ENCODE measurements around the gene MYO15A. TPM values are rescaled to one million over a fixed set of nuclear protein-coding genes. Genes with fewer than 3 reads are reported as not detected.

Gene MYO15A
- total RNA-seq, 1 donor from 2014 or later, result 0.03 TPM

DNA sequence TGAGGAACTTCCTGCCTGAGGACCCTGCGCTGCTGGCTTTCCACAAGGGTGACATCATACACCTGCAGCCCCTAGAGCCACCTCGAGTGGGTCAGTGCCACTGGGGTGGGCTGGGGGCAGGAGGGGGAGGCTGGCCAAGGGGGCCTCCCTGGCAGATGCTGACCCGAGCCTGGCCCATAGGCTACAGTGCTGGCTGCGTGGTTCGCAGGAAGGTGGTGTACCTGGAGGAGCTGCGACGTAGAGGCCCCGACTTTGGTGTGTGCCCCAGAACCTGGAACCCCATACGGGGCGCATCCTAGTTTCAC lies 48.4 kb downstream of the MYO15A start:
- DNase-seq (ENCODE audit: low read depth), result no peak

DNA sequence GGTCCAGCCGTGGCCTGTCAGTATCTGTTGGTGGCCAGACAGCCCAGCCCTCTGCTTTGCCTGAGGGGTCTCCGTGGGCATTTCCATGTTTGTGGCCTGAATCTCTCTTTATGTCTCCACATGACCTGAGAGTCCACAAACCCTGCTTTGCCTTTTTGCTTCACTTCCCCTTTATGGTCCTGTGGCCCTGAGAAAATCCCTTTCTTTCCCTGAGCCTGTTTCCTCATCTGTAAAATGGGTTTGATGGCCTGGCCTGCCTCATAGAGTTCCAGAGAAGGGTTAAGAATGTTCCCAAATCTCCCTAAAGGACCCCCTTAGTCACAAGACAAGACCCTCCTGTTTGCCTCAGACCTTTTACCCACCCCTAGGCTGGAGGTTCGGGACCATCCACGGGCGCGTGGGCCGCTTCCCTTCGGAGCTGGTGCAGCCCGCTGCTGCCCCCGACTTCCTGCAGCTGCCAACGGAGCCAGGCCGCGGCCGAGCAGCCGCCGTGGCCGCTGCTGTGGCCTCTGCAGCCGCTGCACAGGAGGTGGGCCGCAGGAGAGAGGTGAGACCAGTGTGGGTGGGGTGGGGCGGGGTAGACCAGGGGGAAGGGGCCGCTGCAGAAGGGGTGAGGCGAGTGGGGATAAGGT lies 48.9 kb downstream of the MYO15A start:
- DNase-seq (ENCODE audit: low read depth), result no peak

DNA sequence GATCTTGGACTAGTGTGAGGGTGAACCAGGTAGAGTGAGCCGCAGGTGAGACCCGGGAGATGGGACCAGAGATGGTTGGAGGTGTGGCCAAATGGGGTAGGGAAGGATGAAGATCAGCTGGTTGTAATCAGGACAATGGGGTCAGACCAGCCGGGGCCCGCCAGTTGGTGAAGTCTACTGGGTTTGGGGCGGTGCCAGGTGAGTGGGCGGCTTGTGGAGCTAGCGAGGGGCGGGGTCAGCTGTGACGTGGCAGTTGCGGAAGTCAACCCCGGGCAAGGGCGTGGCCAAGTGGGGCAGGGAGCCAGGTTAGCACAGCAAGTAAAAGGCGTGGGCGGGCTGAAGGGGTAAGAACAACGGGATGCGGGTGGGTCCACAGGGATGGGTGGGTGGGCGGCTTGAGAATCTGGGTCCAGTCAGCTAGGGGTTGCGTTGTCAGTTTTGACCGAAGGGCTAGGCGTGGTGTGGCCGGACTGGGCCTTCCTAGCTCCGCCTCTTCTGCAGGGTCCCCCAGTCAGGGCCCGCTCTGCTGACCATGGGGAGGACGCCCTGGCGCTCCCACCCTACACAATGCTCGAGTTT lies 49.6 kb downstream of the MYO15A start:
- peak; percentile 47 for DNase-seq (ENCODE audit: low read depth)

DNA sequence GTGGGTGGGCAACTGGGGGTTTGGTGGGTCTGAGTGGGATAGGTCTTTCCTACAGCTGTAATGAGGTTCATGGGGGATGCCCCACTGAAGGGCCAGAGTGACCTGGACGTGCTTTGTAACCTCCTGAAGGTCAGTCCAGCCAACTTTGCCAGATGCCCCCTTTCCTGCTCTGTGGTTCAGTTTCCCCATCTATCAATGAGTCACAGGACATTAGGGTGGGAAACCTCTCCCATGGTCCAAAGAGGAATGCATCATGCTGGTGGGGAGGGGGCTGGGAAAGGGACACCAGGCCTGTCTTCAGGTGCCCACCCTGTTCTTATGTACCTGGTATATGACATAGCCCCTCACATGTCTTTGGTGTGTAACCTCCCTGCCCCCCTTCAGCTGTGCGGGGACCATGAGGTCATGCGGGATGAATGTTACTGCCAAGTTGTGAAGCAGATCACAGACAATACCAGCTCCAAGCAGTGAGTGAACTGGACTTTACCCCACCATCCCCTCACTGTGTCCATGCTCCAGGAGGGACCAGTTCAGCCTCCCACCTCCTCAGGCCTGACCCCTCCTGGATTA lies 51.1 kb downstream of the MYO15A start:
- DNase-seq (ENCODE audit: low read depth), result peak; percentile 57

DNA sequence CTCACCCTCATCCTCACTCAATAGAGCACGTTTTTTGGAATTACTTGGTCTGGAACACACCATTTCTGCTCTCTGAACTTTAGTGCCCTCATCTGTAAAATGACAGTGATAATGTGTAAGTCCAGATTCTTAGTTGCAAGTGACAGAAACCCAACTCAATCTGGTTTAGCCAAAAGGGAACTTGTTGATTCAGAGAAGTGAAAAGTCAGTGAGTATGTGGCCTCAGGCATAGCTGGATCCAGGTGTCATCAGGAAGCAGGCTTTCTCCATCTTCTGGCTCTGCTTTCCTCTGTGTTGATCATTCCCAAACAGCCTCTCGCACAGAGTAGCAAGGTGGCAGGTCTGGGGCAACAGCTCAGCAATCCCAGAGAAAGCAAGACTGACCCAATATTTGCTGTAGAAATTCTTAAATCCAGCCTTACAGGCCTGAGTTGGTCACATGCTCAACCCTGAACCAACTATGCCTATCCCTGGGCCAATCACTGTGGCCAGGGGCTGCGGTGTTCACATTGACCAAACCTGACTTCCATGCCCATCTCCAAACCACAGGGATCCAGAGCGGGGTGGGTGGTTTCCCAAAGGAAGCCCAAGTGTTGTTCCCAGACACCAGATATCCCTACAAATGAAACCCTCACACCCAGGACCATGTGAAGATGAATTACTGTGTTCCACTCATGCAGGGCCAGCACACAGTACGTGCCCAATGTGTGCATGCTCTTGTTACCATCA lies 51.7 kb downstream of the MYO15A start:
- DNase-seq (ENCODE audit: low read depth), result peak; percentile 84

DNA sequence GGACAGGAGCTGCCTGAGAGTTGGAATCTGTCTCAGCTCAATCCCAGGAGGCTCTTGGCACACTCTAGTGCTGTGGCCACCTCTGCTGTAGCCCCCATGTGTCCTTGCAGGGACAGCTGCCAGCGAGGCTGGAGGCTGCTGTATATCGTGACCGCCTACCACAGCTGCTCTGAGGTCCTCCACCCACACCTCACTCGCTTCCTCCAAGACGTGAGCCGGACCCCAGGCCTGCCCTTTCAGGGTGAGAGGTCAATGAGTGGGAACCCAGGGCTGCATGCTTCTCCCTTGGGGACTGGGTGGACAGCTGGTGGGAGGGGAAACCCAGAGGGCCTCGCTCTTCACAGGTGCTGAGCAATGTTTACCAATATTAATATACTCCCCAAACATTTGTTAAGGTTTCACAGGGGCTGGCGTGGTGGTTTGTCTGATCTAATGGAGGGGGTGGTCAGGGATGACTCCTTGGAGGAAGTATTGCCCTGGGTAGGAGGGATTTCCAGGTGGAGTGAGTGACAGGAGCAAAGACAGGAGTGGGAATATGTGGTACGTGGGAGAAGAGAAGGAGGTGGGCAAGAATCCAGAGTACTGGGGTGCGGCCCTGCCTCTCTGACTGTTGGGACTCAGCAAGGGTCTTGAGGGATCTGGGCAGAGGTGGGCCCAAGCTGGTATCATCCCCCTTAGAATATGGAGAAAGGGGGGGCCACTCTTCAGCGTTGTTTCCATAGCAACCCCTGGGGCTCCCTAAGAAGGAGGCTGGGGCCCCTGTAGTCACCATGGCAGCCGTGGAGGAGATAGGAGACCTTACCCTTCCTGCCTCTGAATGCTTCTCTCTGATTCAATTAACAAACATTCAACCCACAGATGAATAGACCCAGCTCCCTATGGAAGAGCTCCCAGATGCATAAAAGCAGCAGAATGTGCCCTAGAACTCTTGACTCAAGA lies 52.9 kb downstream of the MYO15A start:
- DNase-seq (ENCODE audit: low read depth), result peak; percentile 96

DNA sequence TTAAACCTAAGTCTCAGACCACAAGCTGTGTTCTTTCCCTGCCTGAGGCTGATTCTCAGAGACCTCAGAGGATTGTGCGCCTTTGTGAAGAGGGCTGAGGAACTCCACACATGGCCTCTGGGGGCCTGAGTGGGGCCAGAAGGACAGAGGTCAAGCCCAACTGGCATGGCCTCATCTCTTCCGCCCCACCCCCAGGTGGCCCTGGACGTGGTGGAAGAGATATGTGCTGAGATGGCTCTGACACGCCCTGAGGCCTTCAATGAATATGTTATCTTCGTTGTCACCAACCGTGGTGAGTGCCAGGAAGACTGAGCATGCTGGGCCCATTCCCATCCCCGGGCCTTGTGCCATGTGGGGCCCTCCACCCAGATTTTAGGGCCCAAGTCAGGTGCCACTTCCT lies 55.0 kb downstream of the MYO15A start:
- no peak for DNase-seq (ENCODE audit: low read depth)

DNA sequence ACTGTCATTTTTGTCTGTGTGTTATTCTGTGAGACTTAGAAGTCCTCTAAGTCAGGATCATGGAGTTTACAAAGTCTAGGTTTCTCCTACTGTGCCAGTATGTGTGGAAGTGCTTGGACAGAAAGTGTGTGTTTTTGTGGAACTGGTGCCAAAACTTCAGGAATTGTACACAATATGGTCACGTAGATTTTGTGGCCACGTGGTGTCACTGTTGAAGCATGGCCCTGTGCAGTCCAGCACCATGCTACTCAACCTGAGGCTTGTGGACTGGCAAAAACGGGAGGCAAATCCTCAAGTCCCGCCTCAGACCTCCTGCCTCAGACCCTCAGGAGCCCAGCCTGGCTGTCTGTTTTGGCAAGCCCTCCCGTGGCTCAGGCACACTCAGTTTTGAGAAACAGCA lies 58.3 kb downstream of the MYO15A start:
- no peak for DNase-seq (ENCODE audit: low read depth)

DNA sequence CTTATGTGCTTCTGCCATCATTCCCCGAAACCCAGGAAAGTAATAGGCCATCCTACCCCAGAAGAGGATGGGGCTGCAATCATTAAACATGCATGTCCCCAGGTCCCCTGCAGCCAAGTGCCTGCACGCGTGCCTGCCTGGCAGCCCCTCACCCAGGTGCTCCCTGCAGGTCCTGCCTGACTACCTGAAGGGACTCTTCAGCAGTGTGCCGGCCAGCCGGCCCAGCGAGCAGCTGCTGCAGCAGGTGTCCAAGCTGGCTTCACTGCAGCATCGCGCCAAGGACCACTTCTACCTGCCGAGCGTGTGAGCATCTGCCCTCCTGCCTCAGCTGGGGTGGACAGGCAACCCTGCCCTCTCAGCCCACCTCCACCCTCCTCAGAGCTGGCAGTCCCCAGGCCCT lies 58.9 kb downstream of the MYO15A start:
- no peak for DNase-seq (ENCODE audit: low read depth)

DNA sequence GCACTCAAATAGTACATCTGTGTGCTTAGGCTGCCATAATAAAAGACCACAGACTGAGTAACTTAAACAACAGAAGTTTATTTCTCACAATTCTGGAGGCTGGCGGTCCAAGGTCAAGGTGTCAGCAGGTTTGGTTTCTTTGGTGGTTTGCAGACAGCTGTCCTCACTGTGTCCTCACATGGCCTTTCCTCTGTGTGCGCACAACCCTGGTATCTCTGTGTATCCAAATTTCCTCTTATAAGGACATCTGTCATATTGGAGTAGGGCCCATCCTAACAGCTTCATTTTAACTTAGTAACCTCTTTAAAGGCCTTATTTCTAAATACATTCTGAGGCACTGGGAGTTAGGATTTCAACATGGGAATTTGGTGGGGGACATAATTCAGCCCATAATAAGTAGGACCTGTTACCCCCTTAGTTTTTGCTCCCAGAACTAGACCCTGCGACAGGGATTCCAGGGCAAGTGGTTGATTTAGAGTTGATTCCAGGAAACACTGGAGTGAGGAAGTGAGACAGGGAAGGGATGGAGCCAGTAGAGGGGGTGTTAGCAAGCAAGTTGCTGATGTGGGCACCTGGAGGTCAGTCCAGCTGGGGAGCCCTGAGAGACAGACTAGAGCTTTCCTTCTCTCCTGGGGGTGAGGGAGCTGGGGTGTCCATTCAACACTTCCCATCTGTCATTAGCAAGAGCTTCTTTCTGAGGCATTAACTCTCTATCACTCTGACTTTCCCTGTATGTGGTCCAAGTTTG lies 64.1 kb downstream of the MYO15A start:
- peak; percentile 80 for DNase-seq (ENCODE audit: low read depth)

DNA sequence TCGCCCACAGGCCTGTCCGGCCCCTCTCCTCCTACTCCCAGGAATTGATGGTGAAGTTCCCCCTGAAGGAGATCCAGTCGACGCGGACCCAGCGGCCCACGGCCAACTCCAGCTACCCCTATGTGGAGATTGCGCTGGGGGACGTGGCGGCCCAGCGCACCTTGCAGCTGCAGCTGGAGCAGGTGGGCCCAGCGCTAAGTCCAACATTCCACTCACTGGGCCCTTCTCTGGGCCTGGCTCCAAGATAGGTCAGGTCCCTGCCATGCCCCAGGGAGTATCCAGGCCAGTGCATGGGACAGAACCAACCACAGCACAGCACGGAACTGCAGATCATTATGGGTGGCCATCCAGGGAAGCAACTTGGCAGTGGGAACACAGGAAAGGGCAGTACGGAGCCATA lies 65.2 kb downstream of the MYO15A start:
- DNase-seq (ENCODE audit: low read depth), result no peak

DNA sequence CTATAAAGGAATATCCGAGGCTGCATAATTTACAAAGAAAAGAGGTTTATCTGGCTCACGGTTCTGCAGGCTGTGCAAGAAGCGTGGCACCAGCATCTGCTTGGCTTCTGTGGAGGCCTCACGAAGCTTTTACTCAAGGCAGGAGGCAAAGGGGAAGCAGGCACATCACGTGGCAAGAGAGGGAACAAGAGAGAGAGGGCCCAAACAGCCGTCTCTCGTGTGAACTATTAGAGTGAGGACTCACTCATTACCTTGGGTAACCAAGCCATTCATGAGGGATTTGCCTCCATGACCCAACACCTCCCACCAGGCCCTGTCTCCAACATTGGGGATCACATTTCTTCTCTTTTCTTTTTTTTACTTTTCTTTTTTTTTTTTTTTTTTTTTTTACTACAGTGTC lies 67.6 kb downstream of the MYO15A start:
- DNase-seq (ENCODE audit: low read depth), result no peak

DNA sequence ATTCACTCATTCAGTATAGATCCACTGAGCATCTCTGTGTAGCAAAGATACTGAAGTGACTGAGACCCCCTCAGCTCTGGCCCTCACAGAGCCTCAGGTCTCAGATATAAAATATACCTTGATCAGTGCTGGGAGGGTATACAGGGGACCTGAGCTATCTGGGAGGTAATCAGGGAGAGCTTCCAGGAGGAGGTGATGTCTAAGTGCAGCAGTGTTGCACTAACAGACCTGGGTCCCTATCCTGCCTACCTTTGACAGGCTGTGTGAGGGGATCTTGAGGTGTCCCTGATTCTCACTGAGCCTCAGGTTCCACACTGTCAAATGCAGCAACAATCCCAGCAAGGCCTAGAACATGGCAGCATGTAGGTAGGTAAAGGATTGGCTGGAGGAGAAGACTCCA lies 68.6 kb downstream of the MYO15A start:
- DNase-seq (ENCODE audit: low read depth), result no peak

DNA sequence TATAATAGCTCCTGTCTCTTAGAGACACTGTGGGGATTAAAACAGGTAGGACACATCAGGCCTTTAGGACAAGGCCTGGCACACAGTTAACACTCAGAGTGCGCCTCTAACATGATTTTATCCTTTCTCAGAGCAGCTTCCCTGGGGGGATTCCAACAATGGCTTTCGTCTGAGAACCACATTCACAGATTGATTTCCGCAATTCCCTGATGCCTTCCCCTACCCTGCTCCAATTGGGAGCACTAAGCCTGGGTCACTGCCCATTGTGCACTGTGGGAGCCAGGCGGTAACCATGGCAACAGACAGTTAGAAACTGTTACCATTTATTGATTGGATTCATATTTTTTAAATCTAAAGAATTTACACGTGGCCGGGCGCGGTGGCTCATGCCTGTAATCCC lies 69.2 kb downstream of the MYO15A start:
- DNase-seq (ENCODE audit: low read depth), result no peak

DNA sequence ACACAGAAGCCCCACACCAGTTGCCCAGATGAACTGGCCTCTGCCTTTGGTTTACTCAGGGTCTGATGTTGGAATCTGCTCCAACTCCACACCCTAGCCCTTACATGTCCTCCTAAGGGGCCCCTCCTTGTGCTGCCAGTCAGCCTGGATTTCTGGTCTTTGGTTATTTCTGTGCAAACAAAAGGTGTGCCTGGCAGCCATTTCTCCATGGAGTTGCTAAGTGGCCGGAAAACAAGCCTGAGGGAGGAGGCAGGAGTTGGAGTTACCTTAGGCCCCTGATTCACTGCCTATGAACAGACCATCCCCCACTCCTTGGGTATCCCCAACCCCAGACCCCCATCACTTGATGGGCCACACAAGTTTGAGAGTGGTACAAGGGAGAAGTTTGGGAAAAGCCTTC lies 70.6 kb downstream of the MYO15A start:
- DNase-seq (ENCODE audit: low read depth), result no peak

DNA sequence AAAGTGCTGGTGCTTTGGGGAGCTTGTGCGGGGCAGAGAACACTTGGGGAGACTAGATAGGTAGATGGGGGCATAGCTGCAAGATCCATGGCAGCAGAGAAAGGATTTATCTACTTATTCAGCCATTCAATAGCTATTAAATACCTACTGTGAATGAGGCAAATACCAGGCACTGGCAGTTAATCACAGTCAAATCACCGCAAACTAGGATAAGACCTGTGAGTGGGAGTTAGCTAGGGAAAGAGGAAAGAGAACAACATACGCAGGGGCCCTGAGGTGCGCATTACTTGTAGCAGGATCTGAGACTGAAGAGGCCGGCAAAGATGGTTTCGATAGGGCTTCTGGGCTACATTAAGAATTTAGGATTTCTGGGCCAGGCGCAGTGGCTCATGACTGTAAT lies 71.2 kb downstream of the MYO15A start:
- DNase-seq (ENCODE audit: low read depth), result no peak

DNA sequence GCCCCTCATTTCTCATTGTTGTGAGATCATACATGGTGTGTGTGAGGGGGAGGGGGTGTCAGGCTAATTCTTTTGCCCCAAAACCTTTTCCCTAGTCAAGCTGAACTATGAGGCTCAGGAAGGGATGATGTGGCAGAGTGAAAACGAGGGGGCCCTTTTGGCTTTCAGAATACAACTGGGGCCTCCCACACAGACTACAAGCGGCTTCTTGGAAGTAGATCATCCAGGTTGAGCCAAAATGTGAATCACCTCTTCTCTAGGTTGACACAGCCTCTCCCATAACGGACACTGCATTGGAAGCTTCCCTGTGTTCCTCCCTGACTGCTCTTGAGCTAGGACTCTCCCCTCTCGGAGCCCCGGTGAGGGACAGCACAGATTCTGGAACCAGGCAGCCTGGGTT lies 72.8 kb downstream of the MYO15A start:
- no peak for DNase-seq (ENCODE audit: low read depth)

DNA sequence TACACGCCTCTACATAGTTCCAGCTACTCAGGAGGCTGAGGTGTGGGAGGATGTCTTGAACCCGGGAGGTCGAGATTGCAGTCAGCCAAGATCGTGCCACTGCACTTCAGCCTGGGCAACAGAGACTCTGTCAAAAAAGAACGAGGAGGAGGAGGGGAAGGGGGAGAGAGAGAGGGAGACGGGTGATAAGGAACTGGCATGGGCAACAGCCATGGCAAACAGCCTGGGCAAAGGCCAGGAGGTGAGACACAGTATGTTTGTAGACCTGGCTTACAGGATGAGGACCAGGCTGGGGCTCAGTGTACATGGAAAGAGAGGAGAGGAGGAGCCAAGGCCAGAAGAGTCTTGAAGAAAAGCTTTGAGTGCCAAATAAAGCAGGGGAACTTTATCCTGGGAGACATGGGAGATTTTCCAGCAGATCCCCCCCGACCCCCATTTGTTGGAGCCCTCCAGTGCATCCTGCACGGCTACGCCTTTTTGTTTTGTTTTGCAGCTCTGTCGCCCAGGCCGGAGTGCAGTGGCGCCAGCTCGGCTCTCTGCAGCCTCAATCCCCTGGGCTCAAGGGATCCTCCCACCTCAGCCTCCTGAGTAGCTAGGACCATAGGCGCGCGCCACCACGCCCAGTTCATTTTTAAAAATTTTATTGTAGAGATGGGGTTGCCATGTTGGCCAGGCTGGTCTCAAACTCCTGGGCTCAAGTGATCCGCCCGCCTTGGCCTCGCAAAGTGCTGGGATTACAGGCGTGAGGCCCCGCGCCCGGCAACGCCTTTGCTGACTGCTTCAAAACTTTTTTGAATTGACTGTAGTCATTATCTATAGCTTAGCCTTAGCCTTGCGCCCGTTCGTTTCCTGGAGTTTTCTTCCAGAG lies 73.8 kb downstream of the MYO15A start:
- DNase-seq (ENCODE audit: low read depth), result no peak

DNA sequence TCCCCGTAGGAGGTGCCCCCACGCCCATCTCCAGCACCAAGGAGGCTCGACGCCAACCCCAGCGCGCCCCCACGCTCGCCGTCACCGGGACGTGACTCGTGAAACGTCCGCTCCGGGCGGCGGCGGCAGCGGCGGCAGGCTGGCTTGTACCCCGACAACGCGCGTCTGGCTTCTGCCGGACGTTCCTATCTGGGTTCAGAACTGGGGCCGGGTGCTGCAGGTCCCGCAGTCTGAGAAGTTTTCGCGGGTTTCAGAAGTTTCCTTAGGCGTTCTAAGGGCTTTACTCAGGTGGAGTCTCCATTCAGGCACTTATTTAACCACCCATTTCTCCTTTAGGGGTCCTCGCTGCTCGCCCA lies 74.4 kb downstream of the MYO15A start:
- peak; percentile 89 for DNase-seq (ENCODE audit: low read depth)
